ENCODE results near the gene EIF4H.
A peak's percentile ranks its signal among the peaks of the same experiment; 100 is the strongest.
"Not testable (repeated sequence)": the region's sequence is repeated elsewhere in the genome, so short reads cannot be mapped to it uniquely, and the experiment has no call there.

Gene EIF4H

GRCh38 chr7:74197449-74198124, 23.4 kb downstream of the EIF4H start:
- in situ Hi-C loops (cut with MboI; ENCODE audit: low sequenced_read_pairs), result no loop called here
- H3K4me1 ChIP-seq, result no peaks in the 10 kb centered on the region
- H3K9me3 ChIP-seq, result no peaks in the 10 kb centered on the region
- H3K27me3 ChIP-seq (ENCODE audit: low read depth), result no peaks in the 10 kb centered on the region
- no peak overlapping the region for H3K4me3 ChIP-seq
- peaks cover 36% of the 10 kb centered on the region for H3K36me3 ChIP-seq (replicated peaks)
- DNase-seq (ENCODE audit: low spot score in 2 of 2), result no peak

- H3K9me3 ChIP-seq, result no peaks in the 10 kb centered on the region
- in situ Hi-C loops (cut with MboI; ENCODE audit: low sequenced_read_pairs), result no loop called here
- no peaks in the 10 kb centered on the region for H3K4me1 ChIP-seq
- no peaks in the 10 kb centered on the region for H3K27me3 ChIP-seq (ENCODE audit: low read depth)
- no peak for DNase-seq (ENCODE audit: low spot score in 2 of 2)
- no peak overlapping the region for H3K4me3 ChIP-seq
- peaks cover 15% of the 10 kb centered on the region for H3K36me3 ChIP-seq (replicated peaks)
Observed at GRCh38 chr7:74199551-74200355, 25.6 kb downstream of the EIF4H start.

- H3K36me3 ChIP-seq (replicated peaks), result no peaks in the 10 kb centered on the region
- H3K9me3 ChIP-seq, result no peaks in the 10 kb centered on the region
- H3K27me3 ChIP-seq (ENCODE audit: low read depth), result no peaks in the 10 kb centered on the region
- in situ Hi-C loops (cut with MboI; ENCODE audit: low sequenced_read_pairs), result no loop called here
- DNase-seq (ENCODE audit: low spot score in 2 of 2), result peak; percentile 30 to 61
- H3K4me1 ChIP-seq, result no peaks in the 10 kb centered on the region; the same call in 1 of the 2 replicates
- H3K4me3 ChIP-seq, result no peak overlapping the region
Observed at GRCh38 chr7:74202841-74203556, 28.8 kb downstream of the EIF4H start.

GRCh38 chr7:74203956-74204618, 29.9 kb downstream of the EIF4H start:
- no peak overlapping the region for H3K4me3 ChIP-seq
- H3K36me3 ChIP-seq (replicated peaks), result no peaks in the 10 kb centered on the region
- no peaks in the 10 kb centered on the region for H3K27me3 ChIP-seq (ENCODE audit: low read depth)
- H3K9me3 ChIP-seq, result no peaks in the 10 kb centered on the region
- H3K4me1 ChIP-seq, result no peaks in the 10 kb centered on the region; the same call in 1 of the 2 replicates
- no peak for DNase-seq (ENCODE audit: low spot score in 2 of 2)
- in situ Hi-C loops (cut with MboI; ENCODE audit: low sequenced_read_pairs), result no loop called here

GRCh38 chr7:74206052-74206451, 31.9 kb downstream of the EIF4H start:
- in situ Hi-C loops (cut with MboI; ENCODE audit: low sequenced_read_pairs), result loop anchor here (5.0 kb wide), 1 partner anchor 196 kb away; no protein-coding TSS in a partner anchor
- not testable (repeated sequence) for H3K4me3 ChIP-seq; H3K9me3 ChIP-seq; H3K4me1 ChIP-seq; H3K36me3 ChIP-seq (replicated peaks); DNase-seq (ENCODE audit: low spot score in 2 of 2); H3K27me3 ChIP-seq (ENCODE audit: low read depth)

GRCh38 chr7:74206589-74207120, 32.5 kb downstream of the EIF4H start:
- no peak overlapping the region for H3K4me3 ChIP-seq

GRCh38 chr7:74207586-74207985, 33.4 kb downstream of the EIF4H start:
- Histone ChIP-seq H3K36me3 (replicated peaks) (no peaks in the 10 kb centered on the region), H3K9me3 (no peaks in the 10 kb centered on the region), H3K27me3 (ENCODE audit: low read depth) (no peaks in the 10 kb centered on the region), H3K4me1 (no peaks in the 10 kb centered on the region; the same call in 1 of the 2 replicates), H3K4me3 (no peak overlapping the region)
- no peak for DNase-seq (ENCODE audit: low spot score in 2 of 2)
- in situ Hi-C loops (cut with MboI; ENCODE audit: low sequenced_read_pairs), result loop anchor here (5.0 kb wide), 1 partner anchor 195 kb away; no protein-coding TSS in a partner anchor

More at GRCh38 chr7:74206589-74207120, 32.5 kb downstream of the EIF4H start:
- no peaks in the 10 kb centered on the region for H3K27me3 ChIP-seq (ENCODE audit: low read depth)
- in situ Hi-C loops (cut with MboI; ENCODE audit: low sequenced_read_pairs), result loop anchor here (5.0 kb wide), 1 partner anchor 196 kb away; no protein-coding TSS in a partner anchor
- H3K4me1 ChIP-seq, result no peaks in the 10 kb centered on the region; the same call in 1 of the 2 replicates
- H3K9me3 ChIP-seq, result no peaks in the 10 kb centered on the region
- no peaks in the 10 kb centered on the region for H3K36me3 ChIP-seq (replicated peaks)
- peak; percentile 66 to 92 for DNase-seq (ENCODE audit: low spot score in 2 of 2)

GRCh38 chr7:74208241-74208640, 34.1 kb downstream of the EIF4H start:
- in situ Hi-C loops (cut with MboI; ENCODE audit: low sequenced_read_pairs), result loop anchor here (5.0 kb wide), 1 partner anchor 194 kb away; no protein-coding TSS in a partner anchor
- not testable (repeated sequence) for H3K4me1 ChIP-seq

GRCh38 chr7:74212661-74213060, 38.5 kb downstream of the EIF4H start:
- Histone ChIP-seq H3K36me3 (replicated peaks) (no peaks in the 10 kb centered on the region), H3K4me1 (no peaks in the 10 kb centered on the region), H3K9me3 (no peaks in the 10 kb centered on the region), H3K4me3 (no peak overlapping the region), H3K27me3 (ENCODE audit: low read depth) (no peaks in the 10 kb centered on the region)
- DNase-seq (ENCODE audit: low spot score in 2 of 2), result no peak
- in situ Hi-C loops (cut with MboI; ENCODE audit: low sequenced_read_pairs), result no loop called here

More at GRCh38 chr7:74208241-74208640, 34.1 kb downstream of the EIF4H start:
- not testable (repeated sequence) for H3K4me3 ChIP-seq; DNase-seq (ENCODE audit: low spot score in 2 of 2); H3K27me3 ChIP-seq (ENCODE audit: low read depth); H3K9me3 ChIP-seq; H3K36me3 ChIP-seq (replicated peaks)

GRCh38 chr7:74214816-74215630, 40.9 kb downstream of the EIF4H start:
- no peak for DNase-seq (ENCODE audit: low spot score in 2 of 2)
- Histone ChIP-seq H3K27me3 (ENCODE audit: low read depth) (no peaks in the 10 kb centered on the region), H3K4me3 (no peak overlapping the region), H3K4me1 (no peaks in the 10 kb centered on the region), H3K36me3 (replicated peaks) (no peaks in the 10 kb centered on the region), H3K9me3 (no peaks in the 10 kb centered on the region)
- in situ Hi-C loops (cut with MboI; ENCODE audit: low sequenced_read_pairs), result no loop called here

- Histone ChIP-seq H3K9me3 (no peaks in the 10 kb centered on the region), H3K4me1 (no peaks in the 10 kb centered on the region), H3K4me3 (no peak overlapping the region), H3K27me3 (ENCODE audit: low read depth) (no peaks in the 10 kb centered on the region), H3K36me3 (replicated peaks) (no peaks in the 10 kb centered on the region)
- in situ Hi-C loops (cut with MboI; ENCODE audit: low sequenced_read_pairs), result no loop called here
- no peak for DNase-seq (ENCODE audit: low spot score in 2 of 2)
Observed at GRCh38 chr7:74215921-74216320, 41.8 kb downstream of the EIF4H start.

- DNase-seq (ENCODE audit: low spot score in 2 of 2), result no peak
- Histone ChIP-seq H3K9me3 (no peaks in the 10 kb centered on the region), H3K4me3 (no peak overlapping the region), H3K4me1 (no peaks in the 10 kb centered on the region), H3K36me3 (replicated peaks) (no peaks in the 10 kb centered on the region), H3K27me3 (ENCODE audit: low read depth) (no peaks in the 10 kb centered on the region)
- in situ Hi-C loops (cut with MboI; ENCODE audit: low sequenced_read_pairs), result no loop called here
Observed at GRCh38 chr7:74216361-74216761, 42.2 kb downstream of the EIF4H start.

All from HAP-1 (cell line).